ENCODE measurements around the gene WDR5B. TPM values are rescaled to one million over a fixed set of nuclear protein-coding genes. Genes with fewer than 3 reads are reported as not detected.

Gene WDR5B
- total and polyA plus RNA-seq, 8 donors = 5.5 to 11.5 (median 9.3) TPM

DNA sequence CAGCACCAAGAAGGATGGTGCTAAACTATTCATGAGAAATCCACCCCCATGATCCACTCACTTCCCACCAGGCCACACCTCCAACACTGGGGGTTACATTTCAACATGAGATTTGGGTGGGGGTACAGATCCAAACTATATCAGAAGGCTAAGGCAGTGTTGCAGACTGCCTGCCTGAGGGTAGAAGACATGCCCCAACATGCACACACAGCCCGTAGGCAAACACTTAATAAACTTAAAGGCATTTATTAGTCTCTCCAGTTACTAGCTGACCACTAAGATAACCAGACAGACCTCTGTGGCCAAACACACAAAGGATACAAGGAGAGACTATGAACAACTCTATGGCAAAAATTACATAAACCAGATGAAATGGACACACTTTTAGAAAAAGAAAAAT lies 21.7 kb downstream of the WDR5B start:
- no peaks in the 10 kb centered on the region for H3K27me3 ChIP-seq
- ATAC-seq (no peak), DNase-seq (no peak)
- peaks cover 0 to 4% of the 10 kb centered on the region in 2 donors for H3K4me1 ChIP-seq
- H3K36me3 ChIP-seq = no peaks in the 10 kb centered on the region
- H3K4me3 ChIP-seq = no peak overlapping the region
- intact Hi-C loops (cut with DNase I) = no loop called here
- no peak overlapping the region for H3K27ac ChIP-seq
- H3K9me3 ChIP-seq = no peaks in the 10 kb centered on the region
- TF ChIP-seq, protein P1, sequence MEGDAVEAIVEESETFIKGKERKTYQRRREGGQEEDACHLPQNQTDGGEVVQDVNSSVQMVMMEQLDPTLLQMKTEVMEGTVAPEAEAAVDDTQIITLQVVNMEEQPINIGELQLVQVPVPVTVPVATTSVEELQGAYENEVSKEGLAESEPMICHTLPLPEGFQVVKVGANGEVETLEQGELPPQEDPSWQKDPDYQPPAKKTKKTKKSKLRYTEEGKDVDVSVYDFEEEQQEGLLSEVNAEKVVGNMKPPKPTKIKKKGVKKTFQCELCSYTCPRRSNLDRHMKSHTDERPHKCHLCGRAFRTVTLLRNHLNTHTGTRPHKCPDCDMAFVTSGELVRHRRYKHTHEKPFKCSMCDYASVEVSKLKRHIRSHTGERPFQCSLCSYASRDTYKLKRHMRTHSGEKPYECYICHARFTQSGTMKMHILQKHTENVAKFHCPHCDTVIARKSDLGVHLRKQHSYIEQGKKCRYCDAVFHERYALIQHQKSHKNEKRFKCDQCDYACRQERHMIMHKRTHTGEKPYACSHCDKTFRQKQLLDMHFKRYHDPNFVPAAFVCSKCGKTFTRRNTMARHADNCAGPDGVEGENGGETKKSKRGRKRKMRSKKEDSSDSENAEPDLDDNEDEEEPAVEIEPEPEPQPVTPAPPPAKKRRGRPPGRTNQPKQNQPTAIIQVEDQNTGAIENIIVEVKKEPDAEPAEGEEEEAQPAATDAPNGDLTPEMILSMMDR (IDR thresholded peaks at IDR 0.05) = no peak

- intact Hi-C loops (cut with DNase I) = no loop called here
- TF ChIP-seq, protein P1 (IDR thresholded peaks at IDR 0.05) = peak; percentile 56 to 72
- H3K9me3 ChIP-seq = no peaks in the 10 kb centered on the region
- no peaks in the 10 kb centered on the region for H3K36me3 ChIP-seq
- H3K27ac ChIP-seq = no peak overlapping the region
- no peaks in the 10 kb centered on the region for H3K27me3 ChIP-seq
- no peak overlapping the region for H3K4me3 ChIP-seq
- peak; percentile 79 for ATAC-seq
- peak in 2 of 4 donors; percentile 19 to 46 for DNase-seq
- H3K4me1 ChIP-seq = peaks cover 0 to 4% of the 10 kb centered on the region in 2 donors
These were observed 22.7 kb downstream of the WDR5B start for GRCh38 chr3:122392868-122393844.

- Histone ChIP-seq H3K27me3 (no peaks in the 10 kb centered on the region), H3K4me1 (peaks cover 0 to 4% of the 10 kb centered on the region in 2 donors), H3K27ac (no peak overlapping the region), H3K36me3 (no peaks in the 10 kb centered on the region), H3K9me3 (no peaks in the 10 kb centered on the region), H3K4me3 (no peak overlapping the region)
- intact Hi-C loops (cut with DNase I) = no loop called here
- no peak for ATAC-seq
- TF ChIP-seq, protein P1 (IDR thresholded peaks at IDR 0.05) = no peak
- DNase-seq = no peak
These were observed 24.0 kb downstream of the WDR5B start for GRCh38 chr3:122391681-122392446.

DNA sequence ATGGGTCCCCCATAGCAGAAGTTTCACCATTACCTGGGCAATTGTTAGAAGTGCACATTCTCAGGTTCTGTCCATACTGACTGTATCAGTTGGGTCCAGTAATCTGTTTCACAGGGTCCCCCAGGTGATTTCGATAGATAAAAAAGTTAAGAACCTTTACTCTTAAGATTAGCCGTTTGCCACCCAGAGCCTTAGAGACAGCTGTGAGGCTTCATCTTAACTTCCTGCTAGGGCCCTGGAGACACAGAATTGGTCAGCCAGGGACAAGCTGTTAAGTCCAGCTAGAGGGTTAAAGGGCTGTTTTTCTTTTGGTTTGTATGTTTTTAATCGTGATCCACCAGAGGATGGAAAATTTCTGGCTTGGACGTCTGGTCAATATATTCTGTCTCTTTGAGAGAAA lies 25.2 kb downstream of the WDR5B start:
- ATAC-seq (no peak), DNase-seq (peak in 1 of 4 donors; percentile 29)
- H3K4me3 ChIP-seq = no peak overlapping the region
- TF ChIP-seq, protein P1 (IDR thresholded peaks at IDR 0.05) = no peak
- no peaks in the 10 kb centered on the region for H3K36me3 ChIP-seq
- no peaks in the 10 kb centered on the region for H3K9me3 ChIP-seq
- no peaks in the 10 kb centered on the region for H3K27me3 ChIP-seq
- intact Hi-C loops (cut with DNase I) = no loop called here
- peaks cover 0 to 2% of the 10 kb centered on the region in 2 donors for H3K4me1 ChIP-seq
- H3K27ac ChIP-seq = no peak overlapping the region

GRCh38 chr3:122389892-122390291 lies 26.0 kb downstream of the WDR5B start:
- Histone ChIP-seq H3K36me3 (no peaks in the 10 kb centered on the region), H3K4me1 (peaks cover 0 to 4% of the 10 kb centered on the region in 2 donors), H3K27ac (no peak overlapping the region), H3K27me3 (no peaks in the 10 kb centered on the region), H3K4me3 (no peak overlapping the region), H3K9me3 (no peaks in the 10 kb centered on the region)
- ATAC-seq (no peak), DNase-seq (no peak)
- intact Hi-C loops (cut with DNase I) = no loop called here
- TF ChIP-seq, protein P1 (IDR thresholded peaks at IDR 0.05) = no peak

Measured in left lung (tissue), 10 donors.